Hematopoietic multipotent progenitor cell treated with erythropoietin and hydrocortisone succinate and interleukin-3 and kit ligand, for 8 days (in vitro differentiated cells): ENCODE results near the gene COMMD7.
"Not testable (repeated sequence)": the region's sequence is repeated elsewhere in the genome, so short reads cannot be mapped to it uniquely, and the experiment has no call there.

Experiments
- DNase-seq: peaks from one replicate; pipeline ENCODE4 v3.0.0-alpha.2; 2015

COMMD7 gene

GRCh38 chr20:32743237-32744112, at the start of gene COMMD7:
Gene COMMD7, minus strand, starts transcription at chr20:32743467. Its CDS starts 76 bp downstream, at chr20:32743391.
- DNase-seq: peak; percentile 34

GRCh38 chr20:32792731-32793458, 49.6 kb upstream of the COMMD7 start:
- DNase-seq: no peak

GRCh38 chr20:32792316-32792715, 49.0 kb upstream of the COMMD7 start:
- peak; percentile 16 for DNase-seq

- DNase-seq: no peak
These were observed 47.4 kb upstream of the COMMD7 start for GRCh38 chr20:32790751-32791057.

GRCh38 chr20:32789896-32790750, 46.9 kb upstream of the COMMD7 start:
- peak; percentile 72 for DNase-seq

DNA sequence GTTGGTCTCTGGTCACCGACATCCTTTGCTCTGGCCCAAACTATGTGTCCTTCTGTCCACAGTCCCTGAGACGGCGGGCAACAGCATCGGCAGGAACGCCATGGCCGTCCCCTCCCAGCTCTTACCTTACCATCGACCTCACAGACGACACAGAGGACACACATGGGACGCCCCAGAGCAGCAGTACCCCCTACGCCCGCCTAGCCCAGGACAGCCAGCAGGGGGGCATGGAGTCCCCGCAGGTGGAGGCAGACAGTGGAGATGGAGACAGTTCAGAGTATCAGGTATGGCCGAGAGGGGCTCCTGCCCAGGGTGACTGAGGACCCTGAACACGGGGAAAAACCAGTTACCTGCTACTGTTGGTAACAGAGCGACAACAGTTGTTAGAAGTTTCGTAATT, 43.9 kb upstream of the COMMD7 start:
- no peak for DNase-seq

DNA sequence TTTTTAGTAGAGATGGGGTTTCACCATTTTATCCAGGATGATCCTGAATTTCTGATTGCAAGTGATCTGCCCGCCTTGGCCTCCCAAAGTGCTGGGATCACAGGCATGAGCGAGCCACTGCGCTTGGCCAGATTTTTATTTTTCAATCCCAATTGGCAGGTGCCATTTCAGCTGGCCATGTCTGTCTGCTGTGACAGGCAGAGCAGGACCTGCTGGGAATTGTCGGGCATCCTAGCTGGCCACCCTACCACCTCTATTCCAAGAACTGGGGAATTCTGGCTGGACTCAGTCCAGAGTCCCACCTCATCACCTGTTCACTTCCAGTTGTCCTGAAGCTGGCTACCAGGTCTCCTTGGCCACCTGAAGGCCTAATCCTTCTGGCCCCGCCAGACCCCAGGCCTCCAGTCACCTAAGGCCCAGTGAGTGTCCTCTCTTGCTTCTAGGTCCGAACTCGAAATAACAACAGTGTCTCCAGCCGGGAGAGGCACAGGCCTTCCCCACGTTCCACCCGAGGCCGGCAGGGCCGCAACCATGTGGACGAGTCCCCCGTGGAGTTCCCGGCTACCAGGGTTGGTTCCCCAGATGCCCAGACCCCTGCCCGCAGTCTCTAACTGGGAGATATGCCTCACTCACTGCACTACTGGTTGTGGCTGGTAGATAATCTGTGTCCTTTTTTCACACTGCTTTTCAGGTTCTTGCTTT, 42.9 kb upstream of the COMMD7 start:
- DNase-seq: no peak

GRCh38 chr20:32784369-32785080, 41.3 kb upstream of the COMMD7 start:
- DNase-seq: no peak

DNA sequence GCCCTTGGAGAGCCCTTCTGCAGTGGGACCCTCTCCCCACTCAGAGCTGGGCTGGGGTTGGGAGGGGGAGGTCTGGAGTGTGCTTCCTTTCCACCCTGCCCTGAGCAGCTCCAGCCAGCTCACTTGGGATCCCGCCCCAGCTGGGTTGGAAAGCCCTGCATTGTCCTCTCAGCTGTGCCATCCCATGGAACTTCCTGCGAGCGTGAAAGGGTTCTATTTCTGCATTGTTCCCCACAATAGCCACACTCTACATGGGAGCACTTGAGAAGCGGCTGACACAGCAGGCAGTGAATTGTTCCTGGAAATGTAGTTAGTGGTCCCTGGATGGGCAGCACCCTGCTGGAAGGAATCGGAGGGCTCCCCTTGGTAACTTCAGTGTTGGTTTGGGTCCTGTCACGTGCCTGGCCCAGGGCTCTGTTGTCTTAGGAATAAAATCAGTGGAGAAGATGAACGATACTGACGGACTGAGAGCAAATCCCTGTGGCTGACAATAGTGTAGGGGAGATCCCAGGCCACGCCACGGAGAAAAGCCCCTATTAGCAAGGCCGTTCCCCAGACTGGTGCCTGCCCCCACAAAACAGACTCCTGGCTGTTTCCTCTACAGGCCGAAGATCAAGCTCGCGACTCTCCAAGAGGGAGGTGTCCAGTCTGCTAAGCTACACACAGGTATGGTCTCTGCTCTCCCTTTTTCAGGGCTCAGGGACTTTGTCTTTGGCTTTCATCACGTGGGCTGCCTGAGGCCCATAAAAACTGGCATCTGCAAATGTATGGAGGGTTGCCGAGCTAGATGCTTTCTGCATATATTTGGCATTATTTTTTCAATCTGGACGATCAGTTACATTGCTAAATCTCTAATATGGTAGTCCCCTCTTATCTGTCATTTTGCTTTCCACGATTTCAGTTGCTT, 37.7 kb upstream of the COMMD7 start:
- DNase-seq: no peak

DNA sequence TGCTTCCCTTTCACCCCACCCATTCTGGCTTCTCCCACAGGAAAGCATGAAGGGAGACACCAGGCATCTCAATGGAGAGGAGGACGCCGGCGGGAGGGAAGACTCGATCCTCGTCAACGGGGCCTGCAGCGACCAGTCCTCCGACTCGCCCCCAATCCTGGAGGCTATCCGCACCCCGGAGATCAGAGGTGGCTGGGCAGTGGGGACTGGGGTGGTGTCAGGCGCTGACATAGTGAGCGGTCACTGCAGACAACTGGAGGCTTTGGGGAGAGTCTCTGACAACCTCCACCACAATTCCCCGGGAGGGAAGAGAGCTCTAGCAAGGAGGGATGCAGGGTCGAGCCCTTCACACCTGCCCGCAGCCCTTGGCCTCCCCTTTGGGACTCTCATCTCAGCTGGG, 37.0 kb upstream of the COMMD7 start:
- DNase-seq: no peak

DNA sequence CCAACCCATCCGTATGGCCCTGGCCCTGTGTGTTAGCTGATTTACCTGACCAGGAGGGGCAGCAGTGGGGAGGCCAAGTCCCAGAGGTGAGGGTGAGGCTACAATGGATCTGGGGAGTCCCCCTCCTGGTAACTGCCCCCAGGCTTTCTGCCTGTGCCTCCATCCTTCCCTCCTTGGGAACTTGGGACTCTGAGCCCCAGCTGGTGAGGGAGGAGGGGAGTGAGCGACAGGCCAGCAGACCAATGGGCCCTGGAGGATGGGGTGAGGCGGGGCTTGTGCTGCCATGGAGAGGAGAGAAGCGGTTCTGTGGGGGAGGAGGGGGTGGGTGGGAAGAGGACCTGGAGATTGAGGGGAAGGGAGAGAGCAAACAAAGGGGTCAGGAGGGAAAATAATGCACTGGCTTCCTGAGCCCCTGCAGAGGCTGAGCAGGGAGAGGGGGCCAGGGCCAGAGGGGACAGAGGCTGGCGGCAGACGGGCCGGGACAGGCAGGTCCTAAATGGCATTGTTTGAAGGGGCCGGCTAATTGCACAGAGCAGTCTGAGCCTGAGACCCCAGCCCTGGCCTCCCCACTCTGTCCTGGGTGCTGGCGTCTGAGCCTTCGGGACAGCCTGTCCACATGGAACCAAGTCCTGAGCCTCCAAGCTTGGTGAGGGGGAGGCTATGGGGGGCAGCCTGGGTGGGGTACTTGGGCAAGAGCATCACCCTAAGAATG, 36.4 kb upstream of the COMMD7 start:
- DNase-seq: no peak

DNA sequence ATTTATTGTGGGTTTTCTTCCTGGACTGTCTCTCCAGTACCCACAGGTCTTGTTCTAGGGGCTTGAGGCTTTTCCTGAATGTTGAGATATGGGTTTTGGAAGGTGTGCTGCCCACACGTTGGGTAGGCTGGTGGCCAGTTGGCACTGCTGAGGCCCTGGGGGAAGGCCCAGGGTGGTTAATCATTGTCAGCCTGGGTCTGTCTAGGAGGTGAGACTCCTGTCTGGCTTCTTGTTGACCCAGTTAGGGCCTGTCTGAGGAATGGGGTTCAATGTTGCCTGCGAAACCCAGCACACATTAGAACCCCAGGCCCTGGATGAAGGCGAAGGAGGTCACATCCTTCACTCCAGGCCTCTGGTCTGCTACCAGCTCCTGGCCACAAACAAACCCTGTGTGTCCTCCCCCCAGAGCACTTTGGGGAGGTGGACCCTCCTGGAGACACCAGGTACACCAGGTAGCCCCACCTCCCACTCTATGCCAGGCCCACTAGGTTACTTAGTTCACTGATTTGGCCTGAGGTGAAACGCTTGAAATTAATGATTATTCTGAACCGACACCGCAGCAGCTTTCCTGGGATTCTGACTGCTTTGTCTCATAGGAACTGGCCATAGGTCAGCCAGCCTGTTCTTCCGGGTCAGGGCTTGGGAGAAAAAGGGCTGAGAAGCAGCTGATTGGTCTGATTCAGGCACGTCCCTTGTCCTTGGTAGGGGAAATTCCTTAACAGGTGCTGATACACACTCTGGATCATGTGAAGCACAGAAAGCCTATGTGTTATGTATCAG, 34.1 kb upstream of the COMMD7 start:
- no peak for DNase-seq

DNA sequence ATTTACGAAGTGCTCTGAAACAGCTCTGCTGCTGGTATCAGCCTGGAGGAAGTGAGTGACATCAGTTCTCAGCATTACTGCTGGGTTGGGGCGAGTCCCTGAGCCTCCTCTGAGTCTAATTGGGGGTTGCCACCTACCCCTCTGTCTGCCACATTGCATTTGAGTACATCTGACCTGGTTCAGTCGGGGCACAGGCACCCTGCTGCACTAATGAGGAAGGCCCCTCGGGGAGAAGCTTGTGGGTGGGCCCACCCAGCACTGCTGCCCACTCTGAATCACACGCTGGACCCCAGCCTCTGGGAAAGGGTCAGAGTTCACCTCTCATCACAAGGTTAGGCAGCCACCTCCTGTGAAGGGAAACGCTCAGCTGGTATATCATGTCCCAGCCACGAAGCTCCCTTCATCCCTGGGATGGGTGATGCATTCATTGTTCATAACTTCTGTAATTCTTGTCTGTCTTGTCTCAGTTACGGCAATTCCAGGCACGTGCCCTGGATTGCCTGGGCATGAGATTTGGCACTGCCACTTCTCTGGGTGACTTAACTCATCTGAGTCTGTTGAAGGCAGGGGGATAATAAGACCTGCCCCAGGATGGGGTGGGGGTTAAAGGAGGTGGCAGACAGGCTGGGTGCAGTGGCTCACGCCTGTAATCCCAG, 32.2 kb upstream of the COMMD7 start:
- DNase-seq: no peak

GRCh38 chr20:32773855-32774254, 30.6 kb upstream of the COMMD7 start:
- peak; percentile 34 for DNase-seq

DNA sequence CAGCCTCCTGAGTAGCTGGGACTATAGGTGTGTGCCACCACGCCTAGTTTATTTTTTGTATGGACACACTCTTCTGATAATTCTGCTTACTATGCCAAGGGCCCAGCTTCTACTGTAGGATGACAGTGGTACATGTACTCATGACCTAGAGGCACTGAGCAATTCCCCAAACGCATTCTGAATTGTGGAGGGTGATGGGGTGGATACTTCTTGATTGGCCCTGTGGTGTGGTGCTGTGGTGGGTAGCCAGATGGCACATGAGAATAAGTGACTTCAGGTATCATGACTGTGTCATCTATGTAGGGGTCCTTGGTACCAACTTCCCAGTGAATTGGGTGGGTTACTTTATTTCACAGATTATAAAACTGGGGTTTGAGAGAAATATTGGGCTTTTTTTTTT, 30.0 kb upstream of the COMMD7 start:
- no peak for DNase-seq

DNA sequence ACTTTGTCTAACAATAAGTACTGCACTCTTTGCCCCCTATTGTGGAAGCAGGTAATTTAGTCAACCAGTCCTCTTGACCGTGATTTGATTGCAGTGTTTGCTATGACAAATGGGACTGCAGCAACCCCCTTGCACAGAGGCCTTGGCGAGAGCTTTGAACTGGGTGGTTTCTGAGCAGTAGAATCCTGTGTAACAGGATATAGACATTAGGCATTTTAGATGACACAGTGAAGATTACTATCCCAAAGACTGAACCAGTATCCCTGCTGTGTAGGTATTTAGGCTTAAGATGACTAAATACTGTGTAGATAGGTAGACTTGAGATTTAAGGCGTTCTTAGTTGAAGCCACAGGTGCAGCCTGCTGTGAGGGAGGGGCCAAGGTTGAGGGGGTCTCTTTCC, 28.8 kb upstream of the COMMD7 start:
- DNase-seq: no peak

DNA sequence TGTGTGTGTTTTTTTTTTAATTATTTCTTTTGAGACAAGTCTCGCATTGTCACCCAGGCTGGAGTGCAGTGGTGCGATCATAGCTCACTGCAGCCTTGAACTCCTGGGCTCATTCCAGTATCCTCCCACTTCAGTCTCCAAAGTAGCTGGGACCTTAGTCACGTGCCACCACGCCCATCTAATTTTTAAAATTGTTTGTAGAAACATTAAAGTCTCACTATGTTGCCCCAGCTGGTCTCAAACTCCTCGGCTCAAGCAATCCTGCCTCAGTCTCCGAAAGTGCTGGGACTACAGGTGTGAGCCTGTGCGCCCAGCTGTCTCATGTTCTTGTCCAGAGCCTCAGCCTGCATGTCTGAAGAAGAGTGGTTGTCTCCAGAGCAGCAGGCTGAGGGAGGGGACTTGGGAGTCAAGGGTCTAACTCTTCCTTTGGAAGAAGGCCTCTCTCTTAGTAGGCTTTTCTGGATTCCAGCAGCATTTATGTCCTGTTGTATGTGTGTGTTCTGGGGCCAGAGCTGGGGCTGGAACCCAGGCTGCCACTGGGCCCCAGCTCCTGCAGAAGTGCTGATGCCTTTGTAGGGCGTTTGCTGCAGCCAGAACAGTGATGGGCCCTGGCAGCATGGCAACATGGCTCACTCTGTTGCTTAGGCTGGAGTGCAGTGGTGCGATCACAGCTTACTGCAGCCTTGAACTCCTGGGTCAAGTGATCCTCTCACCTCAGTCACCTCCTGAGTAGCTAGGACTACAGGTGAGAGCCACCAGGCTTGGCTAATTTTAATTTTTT, 24.3 kb upstream of the COMMD7 start:
- DNase-seq: no peak

DNA sequence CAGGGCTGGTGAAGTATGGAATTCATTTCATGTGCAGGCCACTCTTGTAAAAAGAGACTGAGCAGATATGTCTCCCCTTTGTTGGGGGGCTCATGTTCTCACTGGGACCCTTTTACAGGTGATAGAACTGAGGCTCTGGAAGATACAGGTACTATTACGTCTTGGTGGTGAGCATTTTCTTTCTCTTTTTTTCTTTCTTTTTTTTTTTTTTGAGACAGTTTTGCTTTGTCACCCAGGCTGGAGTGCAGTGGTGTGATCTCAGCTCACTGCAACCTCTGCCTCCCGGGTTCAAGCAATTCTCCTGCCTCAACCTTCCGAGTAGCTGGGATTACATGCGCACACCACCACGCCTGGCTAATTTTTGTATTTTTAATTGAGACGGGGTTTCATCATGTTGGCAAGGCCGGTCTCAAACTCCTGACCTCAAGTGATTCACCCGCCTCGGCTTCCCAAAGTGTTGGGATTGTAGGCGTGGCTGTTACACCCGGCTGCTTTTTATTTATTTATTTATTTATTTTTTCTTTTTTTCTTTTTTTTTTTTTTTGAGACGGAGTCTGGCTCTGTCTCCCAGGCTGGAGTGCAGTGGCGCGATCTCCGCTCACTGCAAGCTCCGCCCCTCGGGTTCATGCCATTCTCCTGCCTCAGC, 22.1 kb upstream of the COMMD7 start:
- not testable (repeated sequence) for DNase-seq
